GM21360 (cell line): ENCODE measurements around the gene OXSM.

ENCODE experiments used
- ATAC-seq: cut with Tn5 transposase; IDR thresholded peaks from one replicate; pipeline ENCODE4 v1.9.1; 2021; ENCODE audit warnings: mild to moderate bottlenecking, moderate library complexity; ENCODE audit not compliant: unreplicated experiment

Gene OXSM

DNA sequence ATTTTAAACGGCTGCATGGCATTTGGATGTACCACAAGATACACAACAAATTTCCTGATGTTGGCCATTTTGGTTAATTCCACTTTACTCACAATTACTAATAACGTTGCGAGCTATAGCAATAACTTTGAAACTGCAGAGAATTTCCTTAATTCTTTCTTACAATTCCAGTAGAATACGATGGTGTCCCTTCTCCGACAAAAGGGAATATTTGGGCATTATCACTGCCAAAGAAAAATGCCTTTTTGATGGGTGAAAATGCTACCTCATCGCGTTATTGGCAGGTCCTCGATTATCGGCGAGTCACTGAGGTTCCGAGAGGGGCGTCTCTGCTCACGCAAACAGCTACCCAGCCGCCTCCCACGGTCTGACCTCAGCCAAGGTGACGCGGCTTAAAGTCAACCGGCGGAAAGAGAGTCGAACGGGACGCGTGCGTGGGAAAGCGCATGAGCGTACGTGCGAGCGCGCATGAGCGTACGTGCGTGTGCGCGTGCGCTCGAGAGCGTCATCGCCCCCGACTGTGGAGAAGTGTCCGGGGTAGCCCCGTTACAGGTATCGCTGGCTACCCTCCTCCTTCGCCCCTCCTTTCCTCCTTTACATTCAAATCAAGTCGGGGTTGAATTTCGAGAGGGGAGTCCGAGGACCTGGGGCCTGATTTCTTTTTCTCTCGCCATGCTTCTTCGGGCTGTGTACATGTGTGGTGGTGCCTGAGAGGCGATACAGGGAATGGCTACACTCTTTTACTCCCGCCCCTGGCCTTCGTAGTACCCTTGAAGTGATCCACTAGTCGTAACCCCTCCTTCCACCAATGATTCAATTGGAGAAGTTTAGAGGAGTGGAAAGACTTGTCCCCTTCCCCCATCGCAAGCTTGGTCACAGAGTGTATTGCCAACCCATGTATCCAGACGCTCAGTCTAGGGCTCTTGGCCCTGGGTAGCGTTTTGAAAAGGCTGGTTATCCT lies at the start of gene OXSM:
OXSM (plus strand) TSS at position 495 of the 961 bp plus-strand sequence. CDS start 931 bp downstream, outside the sequence.
- peak; percentile 92 for ATAC-seq

GRCh38 chr3:25744470-25744869 lies 45.4 kb upstream of the OXSM start:
- no peak for ATAC-seq

DNA sequence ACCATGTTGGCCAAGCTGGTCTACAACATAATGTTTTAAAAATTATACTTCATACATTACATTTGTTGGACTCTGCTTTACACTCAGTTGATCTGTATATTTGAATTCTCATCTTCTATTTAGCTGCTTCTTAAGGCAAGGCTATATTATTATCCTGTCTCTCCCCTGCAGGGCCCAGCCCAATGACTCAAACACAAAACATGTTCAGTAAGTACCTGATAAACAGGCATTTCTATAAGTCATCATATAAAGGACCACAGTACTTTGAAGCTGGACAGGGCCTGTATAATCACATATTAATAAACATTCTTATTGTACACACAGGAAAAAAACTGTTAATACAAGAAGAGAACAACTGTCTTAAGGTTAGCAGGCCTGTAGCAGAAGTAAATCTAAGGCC lies 42.9 kb upstream of the OXSM start:
- no peak for ATAC-seq

DNA sequence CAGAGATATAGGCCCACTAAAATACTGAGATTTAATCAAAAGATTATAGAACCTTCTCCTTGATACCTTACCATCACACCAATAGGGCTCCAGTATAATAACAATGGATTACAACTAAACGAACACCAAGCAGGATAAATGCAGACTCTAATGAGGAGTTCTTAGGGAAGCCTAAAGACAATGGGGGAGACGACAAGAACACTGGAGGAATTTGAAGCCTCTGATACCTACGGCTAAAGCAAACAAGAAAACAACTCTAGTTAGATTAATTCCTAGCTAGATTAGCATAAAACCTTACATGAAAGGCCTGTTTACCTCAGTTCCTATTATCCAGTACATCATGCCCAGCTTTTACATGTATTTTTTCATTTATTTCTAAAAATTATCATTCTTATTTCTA lies 41.7 kb upstream of the OXSM start:
- no peak for ATAC-seq

DNA sequence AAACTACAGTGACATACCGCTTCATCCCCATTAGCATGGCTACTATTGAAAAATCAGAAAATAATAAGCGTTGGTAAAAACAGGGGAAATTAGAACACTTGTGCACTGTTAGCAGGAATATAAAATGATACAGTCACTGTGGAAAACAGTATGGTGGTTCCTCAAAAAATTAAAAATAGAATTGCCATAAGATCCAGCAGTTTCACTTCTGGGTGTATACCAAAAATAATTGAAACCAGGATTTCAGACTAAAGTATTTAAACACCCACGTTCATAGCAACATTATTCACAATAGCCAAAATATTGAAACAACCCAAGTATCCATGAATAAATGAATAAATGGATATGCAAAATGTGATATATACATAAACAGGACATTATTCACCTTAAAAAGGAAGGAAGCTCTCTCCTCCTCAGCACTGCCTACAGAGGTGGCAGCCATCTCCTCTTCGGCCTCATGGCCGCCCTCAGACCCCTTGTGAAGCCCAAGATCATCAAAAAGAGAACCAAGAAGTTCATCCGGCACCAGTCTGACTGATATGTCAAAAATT lies 40.8 kb upstream of the OXSM start:
- ATAC-seq, result no peak

GRCh38 chr3:25751048-25751447 lies 38.8 kb upstream of the OXSM start:
- no peak for ATAC-seq

DNA sequence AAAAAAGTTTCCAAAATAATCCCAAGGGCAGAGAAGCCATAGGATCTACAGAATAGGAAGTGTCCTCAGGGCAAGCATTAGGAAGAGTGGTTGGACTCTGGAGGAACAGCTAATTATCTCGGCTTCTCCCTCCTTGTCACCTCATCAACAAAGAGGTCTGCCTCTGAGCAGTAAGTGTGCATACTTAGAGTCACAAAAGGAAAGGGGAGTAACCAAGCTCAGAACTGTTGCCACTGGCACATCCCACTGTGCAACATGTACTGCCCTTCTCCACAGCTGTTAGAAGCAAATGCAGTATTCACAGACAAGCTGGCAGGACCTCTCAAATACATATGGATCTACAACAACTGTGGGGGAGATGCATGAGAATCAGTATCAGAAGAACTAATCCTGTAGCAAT lies 38.2 kb upstream of the OXSM start:
- ATAC-seq, result no peak

DNA sequence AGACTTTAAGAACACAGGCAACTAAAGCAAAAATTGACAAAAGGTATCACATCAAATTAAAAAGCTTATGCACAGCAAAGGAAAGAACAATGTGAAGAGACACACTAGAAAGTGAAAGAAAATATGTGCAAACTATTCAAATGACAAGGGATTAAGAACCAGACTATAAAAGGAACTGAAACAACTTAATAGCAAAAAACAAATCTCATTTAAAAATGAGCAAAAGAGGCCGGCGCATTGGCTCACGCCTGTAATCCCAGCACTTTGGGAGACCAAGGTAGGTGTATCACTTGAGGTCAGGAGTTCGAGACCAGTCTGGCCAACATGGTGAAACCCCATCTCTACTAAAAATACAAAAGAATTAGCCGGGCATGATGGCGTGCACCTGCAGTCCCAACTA lies 21.0 kb upstream of the OXSM start:
- peak; percentile 95 for ATAC-seq

DNA sequence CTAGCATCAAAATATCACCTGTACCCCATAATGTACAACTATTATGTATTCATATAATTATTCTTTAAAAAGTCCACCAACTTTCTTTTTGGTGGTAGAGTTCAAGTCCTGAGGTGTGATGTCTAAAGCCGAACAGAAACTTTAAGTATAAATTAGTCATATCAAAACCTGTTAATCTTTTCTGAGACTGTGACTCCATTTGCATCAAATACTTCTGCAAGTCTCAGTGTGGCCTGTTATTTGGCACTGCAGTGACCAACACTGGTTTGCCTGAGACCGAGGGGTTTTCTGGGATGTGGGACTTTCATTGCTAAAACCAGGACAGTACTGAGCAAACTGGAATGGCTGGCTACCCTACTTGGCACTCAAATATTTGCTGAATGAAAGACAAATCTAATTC lies 14.0 kb upstream of the OXSM start:
- peak; percentile 81 for ATAC-seq

GRCh38 chr3:25780618-25781017 lies 9.3 kb upstream of the OXSM start:
- ATAC-seq, result no peak

DNA sequence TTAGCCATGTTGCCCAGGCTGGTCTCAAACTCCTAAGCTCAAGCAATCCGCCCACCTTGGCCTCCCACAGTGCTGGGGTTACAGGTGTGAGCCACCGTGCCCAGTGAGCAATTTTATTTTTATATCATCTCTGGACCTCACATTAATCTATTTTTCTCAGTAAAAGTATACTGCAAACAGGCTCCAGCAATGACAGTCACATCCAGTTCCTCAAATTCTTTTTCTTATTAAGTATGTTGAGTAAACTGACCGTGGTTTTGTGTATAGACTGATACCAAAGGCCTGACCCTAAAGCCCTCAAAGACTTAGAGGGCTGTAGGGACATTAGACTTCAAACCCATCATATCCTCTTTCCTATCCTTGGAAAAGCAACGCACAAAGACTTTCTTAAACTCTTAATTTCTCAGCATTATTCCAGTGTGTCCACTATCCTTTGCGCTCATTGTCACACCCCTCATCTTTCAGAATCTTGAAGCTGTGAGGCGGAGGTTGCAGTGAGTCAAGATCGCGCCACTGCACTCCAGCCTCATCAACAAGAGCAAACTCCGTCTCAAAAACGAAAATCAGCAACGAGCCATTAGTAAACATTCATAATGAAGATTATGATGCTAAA lies 8.6 kb upstream of the OXSM start:
- peak; percentile 0 for ATAC-seq

DNA sequence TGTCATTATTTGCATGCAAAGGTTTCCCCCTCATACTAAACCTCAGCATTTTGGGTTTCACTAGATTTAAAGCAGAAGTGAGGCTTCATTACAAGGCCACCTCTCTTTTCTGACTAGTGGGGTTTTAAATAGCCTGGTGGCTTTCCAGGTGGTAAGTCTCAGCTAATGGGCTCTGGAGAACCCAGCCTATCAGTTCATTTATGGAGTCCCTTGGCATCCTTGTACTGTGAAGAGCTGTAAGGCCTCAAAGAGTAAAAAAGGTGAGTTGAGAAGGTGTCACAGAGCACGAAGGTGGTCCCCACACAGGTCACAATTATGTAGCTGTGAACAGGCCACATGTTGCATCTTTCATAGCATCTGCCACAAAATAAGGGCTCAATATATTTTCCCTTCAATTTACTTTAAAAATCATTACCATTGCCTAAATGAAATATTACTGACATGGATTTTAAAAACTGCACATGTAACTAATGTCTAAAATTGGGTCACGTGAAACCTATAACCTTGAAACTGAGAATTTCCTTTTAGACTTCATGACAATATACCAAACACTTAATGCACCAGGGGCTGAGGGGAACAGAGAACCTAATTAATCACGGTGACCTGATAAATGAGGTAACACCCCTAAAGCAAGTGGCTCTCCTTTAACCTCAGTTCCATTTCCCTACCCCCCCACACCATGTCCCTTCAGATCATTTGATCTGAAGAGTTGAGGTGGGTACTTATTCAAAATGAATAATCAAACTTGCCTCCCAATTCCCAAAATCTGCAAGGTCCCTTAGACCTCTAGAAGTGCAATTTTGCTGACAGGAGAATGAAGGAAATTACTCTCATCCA lies 7.9 kb upstream of the OXSM start:
- ATAC-seq, result peak; percentile 56

- ATAC-seq, result no peak
These were observed 7.3 kb upstream of the OXSM start for GRCh38 chr3:25782636-25782937.

- ATAC-seq, result peak; percentile 67
These were observed 6.8 kb upstream of the OXSM start, which contains the start of gene NGLY1 for GRCh38 chr3:25782938-25783660. NGLY1 (minus strand) TSS chr3:25783443; CDS start chr3:25783390, 53 bp downstream.

DNA sequence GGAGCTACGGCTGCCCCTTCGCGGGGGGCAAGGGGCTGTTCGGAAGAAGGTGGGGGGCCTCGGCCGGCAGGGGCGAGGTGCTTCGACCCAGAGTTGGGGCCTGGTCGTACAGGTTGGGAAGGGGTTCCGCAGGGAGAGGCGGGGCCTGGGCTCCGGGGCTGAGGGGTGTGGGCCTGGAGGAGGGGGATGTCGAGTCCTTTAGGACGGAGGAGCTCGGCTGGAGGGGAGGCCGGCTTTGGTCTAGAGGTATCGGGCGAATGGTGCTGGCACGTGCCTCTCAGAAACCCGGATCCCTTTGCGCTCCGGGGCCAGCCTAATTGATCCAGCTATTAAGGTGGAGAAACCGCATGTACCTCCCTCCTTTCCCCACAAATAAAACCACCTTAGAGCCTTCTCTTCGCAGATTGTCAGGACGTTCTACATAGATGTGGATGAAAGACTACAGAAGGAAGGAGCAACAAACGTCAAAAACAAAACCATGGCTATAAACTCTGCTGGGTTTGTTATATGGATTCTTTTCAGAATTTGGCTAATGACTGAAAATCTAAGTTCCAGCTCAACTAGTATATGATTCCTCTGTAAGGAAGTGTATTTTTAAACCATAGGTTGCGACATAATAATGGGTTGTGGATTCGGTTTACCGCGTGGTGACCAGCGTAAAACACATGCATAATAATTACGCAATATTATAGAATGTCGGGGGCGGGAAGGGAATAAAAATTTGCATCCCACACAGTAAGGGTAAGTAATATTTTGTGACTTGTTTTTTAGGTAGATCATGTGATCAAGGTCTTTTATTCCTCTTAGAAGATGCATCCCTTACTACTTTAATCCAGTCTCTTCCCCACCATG lies 6.0 kb upstream of the OXSM start:
- peak; percentile 21 for ATAC-seq

- no peak for ATAC-seq
These were observed 4.9 kb upstream of the OXSM start for GRCh38 chr3:25784971-25785370.

GRCh38 chr3:25785826-25786225 lies 4.1 kb upstream of the OXSM start:
- no peak for ATAC-seq

- ATAC-seq, result no peak
These were observed 2.2 kb upstream of the OXSM start for GRCh38 chr3:25787689-25788088.

GRCh38 chr3:25789209-25789595 lies 688 bp upstream of the OXSM start:
- no peak for ATAC-seq

GRCh38 chr3:25801786-25802185 lies 11.9 kb downstream of the OXSM start:
- no peak for ATAC-seq
